Motor neuron (in vitro differentiated cells): ENCODE results near the gene INPP1. TPM values are rescaled to one million over a fixed set of nuclear protein-coding genes. Genes with fewer than 3 reads are reported as not detected.

Source experiments
- ATAC-seq, 8 experiments: fragments of 200-7000 bp; cut with Tn5 transposase; replicated peaks in 6 of 8; 2 replicates each; pipeline ENCODE4 v1.8.0; 2021; ENCODE audit warnings: mild to moderate bottlenecking in 8 of 8, moderate library complexity in 8 of 8
- H3K27ac ChIP-seq, 2 donors: fragments of 250-450 bp; sonication (Bioruptor Pico); 2 replicates each; pipeline ENCODE4 v1.9.0; 2021; ENCODE audit warnings: antibody characterized with exemption in 2 of 2, mild to moderate bottlenecking in 2 of 2, moderate library complexity in 1 of 2
- H3K4me1 ChIP-seq, 2 donors: fragments of 250-450 bp; sonication (Bioruptor Pico); replicated peaks in 1 of 2; 2 replicates each; pipeline ENCODE4 v1.6.1; 2021; ENCODE audit warnings: antibody characterized with exemption in 2 of 2, mild to moderate bottlenecking in 2 of 2, moderate library complexity in 1 of 2
- H3K4me3 ChIP-seq, 5 donors: fragments of 250-450 bp; sonication (Bioruptor Pico); 2 replicates each; pipeline ENCODE4 v1.9.0; 2021; ENCODE audit warnings: antibody characterized with exemption in 5 of 5, mild to moderate bottlenecking in 5 of 5, moderate library complexity in 4 of 5
- WGBS, 10 experiments: fragments of 450-650 bp; shearing (Covaris generic); methylation state at CpG; one replicate each; pipeline ENCODE4 v1.0.0; 2022; 5-methylcytosine and 5-hydroxymethylcytosine counted together
- in situ Hi-C, 9 experiments: fragments of 400-800 bp; cut with MboI; loops; one replicate each; pipeline ENCODE4 v1.15.0; 2021; ENCODE audit warnings: low sequenced_read_pairs in 9 of 9, low pct_unique_long_range_greater_than_20kb in 2 of 9; ENCODE audit not compliant: unreplicated experiment in 9 of 9
- total RNA-seq, 8 experiments: library from RNA; unstranded; fragments of 300-600 nt; gene quantifications; 2 replicates each; pipeline versions ENCODE4 v1.2.3 to v1.2.4, GENCODE V29; 2022

The INPP1 gene
- total RNA-seq, 8 experiments from 2014 or later, result 4.3 to 29.2 (median 8.4) TPM

GRCh38 chr2:190338453-190338852 lies 4.9 kb upstream of the INPP1 start:
- ATAC-seq, result no peak
- in situ Hi-C loops, result no loop called here
- H3K27ac ChIP-seq, result no peak overlapping the region
- 13 to 100% (median 63%) methylated on average over 1 of the region's 1 CpG; no CpG with 5 or more reads in 2 of the 10 experiments for WGBS, 10 experiments
- no peak overlapping the region for H3K4me3 ChIP-seq
- no peaks in the 10 kb centered on the region for H3K4me1 ChIP-seq

GRCh38 chr2:190339394-190339793 lies 4.0 kb upstream of the INPP1 start:
- no peak for ATAC-seq
- in situ Hi-C loops, result no loop called here
- Histone ChIP-seq H3K4me1 (peaks cover 0 to under 1% of the 10 kb centered on the region in 2 donors), H3K4me3 (no peak overlapping the region), H3K27ac (no peak overlapping the region)
- WGBS, 10 experiments, result 92 to 100% (median 100%) methylated on average over 1 of the region's 1 CpG; no CpG with 5 or more reads in 4 of the 10 experiments

- in situ Hi-C loops, result no loop called here
- no peak overlapping the region for H3K27ac ChIP-seq
- no peak overlapping the region for H3K4me3 ChIP-seq
- ATAC-seq, result peak in 2 of 8 experiments; percentile 1 to 8
- 0 to 80% (median 42%) methylated on average over 1 of the region's 2 CpGs; no CpG with 5 or more reads in 2 of the 10 experiments for WGBS, 10 experiments
- peaks cover 0 to 7% of the 10 kb centered on the region in 2 donors for H3K4me1 ChIP-seq
Observed at GRCh38 chr2:190340369-190340768, 3.0 kb upstream of the INPP1 start.

GRCh38 chr2:190342611-190343010 lies 778 bp upstream of the INPP1 start:
- ATAC-seq, result no peak
- peak overlapping the region in 1 of 5 donors; percentile 54 for H3K4me3 ChIP-seq
- H3K4me1 ChIP-seq, result peaks cover 0 to 7% of the 10 kb centered on the region in 2 donors
- in situ Hi-C loops, result no loop called here
- H3K27ac ChIP-seq, result no peak overlapping the region
- WGBS, 10 experiments, result 11 to 92% (median 68%) methylated on average over 1 to 4 of the region's 4 CpGs; no CpG with 5 or more reads in 5 of the 10 experiments

GRCh38 chr2:190343089-190343535 lies 277 bp upstream of the INPP1 start:
- H3K4me3 ChIP-seq, result peak overlapping the region; percentile 42 to 54 (median 47)
- in situ Hi-C loops, result no loop called here
- peaks cover 0 to 7% of the 10 kb centered on the region in 2 donors for H3K4me1 ChIP-seq
- ATAC-seq, result no peak
- 0 to 100% (median 80%) methylated on average over 1 to 2 of the region's 10 CpGs; no CpG with 5 or more reads in 5 of the 10 experiments for WGBS, 10 experiments
- peak overlapping the region in 1 of 2 donors; percentile 82 for H3K27ac ChIP-seq

GRCh38 chr2:190344276-190344827 lies 963 bp downstream of the INPP1 start:
- ATAC-seq, result peak; percentile 22 to 69 (median 63)
- 11 to 93% (median 52%) methylated on average over 1 to 6 of the region's 7 CpGs for WGBS, 10 experiments
- peak overlapping the region in 1 of 2 donors; percentile 82 for H3K27ac ChIP-seq
- in situ Hi-C loops, result no loop called here
- peaks cover 0 to 7% of the 10 kb centered on the region in 2 donors for H3K4me1 ChIP-seq
- peak overlapping the region; percentile 42 to 54 (median 47) for H3K4me3 ChIP-seq

GRCh38 chr2:190350371-190350770 lies 7.0 kb downstream of the INPP1 start:
- in situ Hi-C loops, result no loop called here
- Histone ChIP-seq H3K4me3 (no peak overlapping the region), H3K27ac (no peak overlapping the region), H3K4me1 (peaks cover 0 to 10% of the 10 kb centered on the region in 2 donors)
- ATAC-seq, result no peak

GRCh38 chr2:190351955-190352354 lies 8.6 kb downstream of the INPP1 start:
- peaks cover 0 to 12% of the 10 kb centered on the region in 2 donors for H3K4me1 ChIP-seq
- ATAC-seq, result no peak
- in situ Hi-C loops, result no loop called here
- H3K4me3 ChIP-seq, result no peak overlapping the region
- H3K27ac ChIP-seq, result no peak overlapping the region
- WGBS, 10 experiments, result 40 to 100% (median 86%) methylated on average over 2 to 3 of the region's 3 CpGs; no CpG with 5 or more reads in 1 of the 10 experiments

- no peak overlapping the region for H3K27ac ChIP-seq
- peak in 4 of 8 experiments; percentile 18 to 52 (median 40) for ATAC-seq
- 38 to 100% (median 79%) methylated on average over 1 to 7 of the region's 8 CpGs; no CpG with 5 or more reads in 2 of the 10 experiments for WGBS, 10 experiments
- H3K4me3 ChIP-seq, result no peak overlapping the region
- in situ Hi-C loops, result no loop called here
- peaks cover 0 to 12% of the 10 kb centered on the region in 2 donors for H3K4me1 ChIP-seq
Observed at GRCh38 chr2:190352668-190353536, 9.5 kb downstream of the INPP1 start.

GRCh38 chr2:190353537-190353899 lies 10.1 kb downstream of the INPP1 start:
- Histone ChIP-seq H3K27ac (no peak overlapping the region), H3K4me3 (no peak overlapping the region), H3K4me1 (peaks cover 0 to 12% of the 10 kb centered on the region in 2 donors)
- in situ Hi-C loops, result no loop called here
- ATAC-seq, result no peak

- in situ Hi-C loops, result no loop called here
- 26 to 93% (median 78%) methylated on average over 1 to 10 of the region's 12 CpGs for WGBS, 10 experiments
- no peak for ATAC-seq
- no peak overlapping the region for H3K4me3 ChIP-seq
- no peak overlapping the region for H3K27ac ChIP-seq
- peaks cover 0 to 12% of the 10 kb centered on the region in 2 donors for H3K4me1 ChIP-seq
Observed at GRCh38 chr2:190354003-190354690, 10.8 kb downstream of the INPP1 start.

- 31 to 100% (median 75%) methylated on average over 1 to 5 of the region's 6 CpGs; no CpG with 5 or more reads in 1 of the 10 experiments for WGBS, 10 experiments
- Histone ChIP-seq H3K4me3 (no peak overlapping the region), H3K4me1 (peaks cover 0 to 12% of the 10 kb centered on the region in 2 donors), H3K27ac (no peak overlapping the region)
- in situ Hi-C loops, result no loop called here
- ATAC-seq, result peak in 2 of 8 experiments; percentile 19 to 31
Observed at GRCh38 chr2:190355968-190356644, 12.7 kb downstream of the INPP1 start.
